KMS-11 (cell line): ENCODE measurements around the gene ARMH4.

Source experiments
- H2AFZ ChIP-seq: fragments of 200-600 bp; sonication (generic); 2 replicates; pipeline ENCODE4 v1.6.1; 2016; ENCODE audit warnings: antibody characterized with exemption, mixed run types, low read depth
- H3K27ac ChIP-seq: fragments of 200-600 bp; sonication (generic); 2 replicates; pipeline ENCODE4 v1.6.1; 2016; ENCODE audit warnings: mild to moderate bottlenecking, mixed run types
- H3K27me3 ChIP-seq: fragments of 200-600 bp; sonication (generic); 2 replicates; pipeline ENCODE4 v1.6.1; 2017; ENCODE audit warnings: mild to moderate bottlenecking, low read depth, mixed run types, moderate library complexity; ENCODE audit not compliant: insufficient read depth
- H3K36me3 ChIP-seq: fragments of 200-600 bp; sonication (generic); 2 replicates; pipeline ENCODE4 v1.6.1; 2017; ENCODE audit warnings: mild to moderate bottlenecking, mixed run types; ENCODE audit not compliant: insufficient read depth
- H3K4me1 ChIP-seq: fragments of 200-600 bp; sonication (generic); 2 replicates; pipeline ENCODE4 v1.6.1; 2016; ENCODE audit warnings: mild to moderate bottlenecking, low read depth, mixed run types; ENCODE audit not compliant: poor library complexity, severe bottlenecking
- H3K4me2 ChIP-seq: fragments of 200-600 bp; sonication (generic); 2 replicates; pipeline ENCODE4 v1.7.0; 2016; ENCODE audit warnings: mild to moderate bottlenecking, mixed run types
- H3K4me3 ChIP-seq: fragments of 200-600 bp; sonication (generic); IDR thresholded peaks from 2 replicates; pipeline ENCODE4 v1.6.1; 2017; ENCODE audit warnings: low read depth, low read length, mixed read lengths; ENCODE audit not compliant: insufficient read depth
- H3K79me2 ChIP-seq: fragments of 200-600 bp; sonication (generic); 2 replicates; pipeline ENCODE4 v1.6.1; 2016; ENCODE audit warnings: low read depth, mixed run types; ENCODE audit not compliant: insufficient read depth
- H3K9ac ChIP-seq: fragments of 200-600 bp; sonication (generic); 2 replicates; pipeline ENCODE4 v1.6.1; 2016; ENCODE audit warnings: mild to moderate bottlenecking, mixed run types
- H4K20me1 ChIP-seq: fragments of 200-600 bp; sonication (generic); 2 replicates; pipeline ENCODE4 v1.6.1; 2016; ENCODE audit warnings: mild to moderate bottlenecking, mixed run types; ENCODE audit not compliant: insufficient read depth
- TF ChIP-seq, protein P1 (sequence below): fragments of 200-600 bp; sonication (generic); conservative IDR thresholded peaks from 2 replicates; pipeline ENCODE4 v1.6.1; 2017; ENCODE audit warnings: low read depth, mild to moderate bottlenecking, antibody characterized with exemption, low read length, moderate library complexity, mixed read lengths

The ARMH4 gene

DNA sequence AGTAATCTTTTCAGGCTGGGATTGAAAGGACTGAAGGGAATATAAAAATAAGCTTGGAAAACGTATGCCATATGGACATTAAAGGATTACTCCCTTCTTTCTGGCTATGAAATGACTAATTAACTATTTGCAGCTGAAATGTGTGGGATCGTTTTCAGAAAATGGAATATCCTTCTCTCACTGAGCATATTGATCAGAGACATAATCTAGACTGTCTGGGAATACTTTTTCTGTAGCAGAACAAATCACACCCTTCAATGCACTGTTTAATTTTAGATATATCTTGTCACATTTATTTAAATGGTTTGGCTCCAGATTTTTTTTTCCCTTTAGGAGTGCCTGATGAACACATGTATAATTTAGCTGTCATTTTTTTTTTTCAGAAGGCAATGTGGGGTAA lies 37.2 kb upstream of the ARMH4 start:
- H3K9ac ChIP-seq = no peak overlapping the region
- TF ChIP-seq, protein P1, sequence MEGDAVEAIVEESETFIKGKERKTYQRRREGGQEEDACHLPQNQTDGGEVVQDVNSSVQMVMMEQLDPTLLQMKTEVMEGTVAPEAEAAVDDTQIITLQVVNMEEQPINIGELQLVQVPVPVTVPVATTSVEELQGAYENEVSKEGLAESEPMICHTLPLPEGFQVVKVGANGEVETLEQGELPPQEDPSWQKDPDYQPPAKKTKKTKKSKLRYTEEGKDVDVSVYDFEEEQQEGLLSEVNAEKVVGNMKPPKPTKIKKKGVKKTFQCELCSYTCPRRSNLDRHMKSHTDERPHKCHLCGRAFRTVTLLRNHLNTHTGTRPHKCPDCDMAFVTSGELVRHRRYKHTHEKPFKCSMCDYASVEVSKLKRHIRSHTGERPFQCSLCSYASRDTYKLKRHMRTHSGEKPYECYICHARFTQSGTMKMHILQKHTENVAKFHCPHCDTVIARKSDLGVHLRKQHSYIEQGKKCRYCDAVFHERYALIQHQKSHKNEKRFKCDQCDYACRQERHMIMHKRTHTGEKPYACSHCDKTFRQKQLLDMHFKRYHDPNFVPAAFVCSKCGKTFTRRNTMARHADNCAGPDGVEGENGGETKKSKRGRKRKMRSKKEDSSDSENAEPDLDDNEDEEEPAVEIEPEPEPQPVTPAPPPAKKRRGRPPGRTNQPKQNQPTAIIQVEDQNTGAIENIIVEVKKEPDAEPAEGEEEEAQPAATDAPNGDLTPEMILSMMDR = no peak
- H4K20me1 ChIP-seq = no peaks in the 10 kb centered on the region
- H3K4me1 ChIP-seq = no peaks in the 10 kb centered on the region
- H3K4me2 ChIP-seq = no peak overlapping the region
- no peaks in the 10 kb centered on the region for H3K36me3 ChIP-seq
- no peak overlapping the region for H2AFZ ChIP-seq
- no peak overlapping the region for H3K27ac ChIP-seq
- no peaks in the 10 kb centered on the region for H3K27me3 ChIP-seq
- H3K79me2 ChIP-seq = no peaks in the 10 kb centered on the region
- no peak overlapping the region for H3K4me3 ChIP-seq

- Histone ChIP-seq H4K20me1 (no peaks in the 10 kb centered on the region), H3K4me2 (no peak overlapping the region), H3K36me3 (no peaks in the 10 kb centered on the region), H3K27ac (no peak overlapping the region), H3K4me3 (no peak overlapping the region), H3K27me3 (no peaks in the 10 kb centered on the region), H3K9ac (no peak overlapping the region), H2AFZ (no peak overlapping the region), H3K79me2 (no peaks in the 10 kb centered on the region), H3K4me1 (no peaks in the 10 kb centered on the region)
- TF ChIP-seq, protein P1 = no peak
Observed at GRCh38 chr14:58177125-58177524, 25.1 kb upstream of the ARMH4 start.

DNA sequence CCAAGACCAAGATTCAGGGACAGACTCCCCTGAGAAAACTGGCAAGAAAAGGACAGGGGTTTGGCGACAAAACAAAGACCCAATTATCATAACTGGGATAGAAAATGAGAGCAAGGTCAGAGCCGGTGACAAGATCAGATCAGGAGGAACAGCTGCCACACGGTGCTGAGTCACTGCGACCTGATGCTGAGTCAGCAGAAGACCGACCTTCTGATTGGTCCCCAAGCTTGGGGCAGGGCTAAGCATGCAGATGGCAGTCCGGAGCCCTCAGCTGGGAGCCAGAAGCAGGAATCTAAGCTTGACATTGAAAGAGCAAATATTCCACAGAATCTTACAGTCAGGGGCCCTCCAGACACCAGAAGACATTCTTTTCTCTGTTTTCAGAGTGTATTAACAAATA lies 19.1 kb upstream of the ARMH4 start:
- Histone ChIP-seq H3K27ac (peak overlapping the region; percentile 72; the same call in 1 of the 2 replicates), H3K4me2 (peak overlapping the region; percentile 31), H3K27me3 (no peaks in the 10 kb centered on the region), H3K9ac (peak overlapping the region; percentile 59; the same call in 1 of the 2 replicates), H3K36me3 (no peaks in the 10 kb centered on the region), H4K20me1 (no peaks in the 10 kb centered on the region), H3K4me3 (no peak overlapping the region), H3K4me1 (peaks cover 14% of the 10 kb centered on the region), H2AFZ (peak overlapping the region; percentile 53), H3K79me2 (no peaks in the 10 kb centered on the region)
- TF ChIP-seq, protein P1 = no peak

GRCh38 chr14:58167891-58168290 lies 15.9 kb upstream of the ARMH4 start:
- Histone ChIP-seq H3K4me3 (no peak overlapping the region), H3K4me1 (peaks cover 14% of the 10 kb centered on the region), H2AFZ (no peak overlapping the region), H3K27ac (no peak overlapping the region), H3K27me3 (no peaks in the 10 kb centered on the region), H3K9ac (no peak overlapping the region), H3K36me3 (no peaks in the 10 kb centered on the region), H3K4me2 (no peak overlapping the region), H4K20me1 (no peaks in the 10 kb centered on the region), H3K79me2 (no peaks in the 10 kb centered on the region)
- TF ChIP-seq, protein P1 = no peak
